Vagina (tissue), 2 donors: ENCODE data around the gene C1orf116. TPM values are rescaled to one million over a fixed set of nuclear protein-coding genes. Genes with fewer than 3 reads are reported as not detected.

Experiments used
- DNase-seq, 2 donors: peaks; one replicate each; pipeline ENCODE4 v3.0.0-alpha.2; 2017; ENCODE audit errors: extremely low spot score in 2 of 2
- H3K27ac ChIP-seq: fragments of 200-600 bp; sonication (generic); one replicate; pipeline ENCODE4 v1.5.1; 2019
- H3K27me3 ChIP-seq: fragments of 200-600 bp; sonication (generic); one replicate; pipeline ENCODE4 v1.5.1; 2019
- H3K36me3 ChIP-seq, 2 donors: fragments of 200-600 bp; sonication (generic); one replicate each; pipeline ENCODE4 v1.5.1; 2017 to 2019
- H3K4me1 ChIP-seq: fragments of 200-600 bp; sonication (generic); one replicate; pipeline ENCODE4 v1.5.1; 2019
- H3K4me3 ChIP-seq, 2 donors: fragments of 200-600 bp; sonication (generic); 1 replicate in 1 of 2; 2 replicates in 1 of 2; pipeline ENCODE4 v1.5.1; 2016 to 2019
- H3K9me3 ChIP-seq: fragments of 200-600 bp; sonication (generic); one replicate; pipeline ENCODE4 v1.5.1; 2019
- CTCF ChIP-seq, 3 experiments: fragments of 450-650 bp in 2 of 3; fragments of 200-600 bp in 1 of 3; sonication (generic) in 1 of 3; IDR thresholded peaks; one replicate each; pipeline ENCODE4 v1.5.1; 2017 to 2019; ENCODE audit warnings: antibody characterized with exemption in 3 of 3, mild to moderate bottlenecking in 2 of 3, moderate library complexity in 2 of 3
- POLR2A ChIP-seq, 2 donors: fragments of 450-650 bp; IDR thresholded peaks; one replicate each; pipeline ENCODE4 v1.6.1; 2017; ENCODE audit warnings: antibody characterized with exemption in 2 of 2, mild to moderate bottlenecking in 2 of 2, moderate library complexity in 2 of 2
- POLR2AphosphoS5 ChIP-seq, 2 donors: sonication (generic); formaldehyde crosslinking; IDR thresholded peaks; one replicate each; pipeline ENCODE4 v1.9.0; 2017; ENCODE audit warnings: antibody characterized with exemption in 2 of 2, mild to moderate bottlenecking in 2 of 2, low read depth in 1 of 2; ENCODE audit not compliant: insufficient read depth in 1 of 2
- intact Hi-C: fragments of 100-400 bp; cut with DNase I; formaldehyde crosslinking; loops from one replicate; pipeline ENCODE4 v1.15.1; 2023
- total RNA-seq: library from RNA; depleted of rRNA; stranded (reverse); fragments of >200 nt; gene quantifications from one replicate; pipeline ENCODE4 v1.2.3, GENCODE V29; 2016

The C1orf116 gene
- total RNA-seq, 1 donor from 2014 or later, result 11.8 TPM

- Histone ChIP-seq H3K27me3 (no peaks in the 10 kb centered on the region), H3K27ac (peak overlapping the region; percentile 61), H3K4me1 (peaks cover 40% of the 10 kb centered on the region), H3K4me3 (no peak overlapping the region), H3K9me3 (no peaks in the 10 kb centered on the region), H3K36me3 (no peaks in the 10 kb centered on the region)
- no peak for DNase-seq
- intact Hi-C loops, result no loop called here
- TF ChIP-seq POLR2AphosphoS5 (IDR thresholded peaks at IDR 0.05; ENCODE audit: insufficient read depth in 1 of 2, low read depth in 1 of 2) (no peak), POLR2A (IDR thresholded peaks at IDR 0.05) (no peak), CTCF (IDR thresholded peaks at IDR 0.05) (no peak)
These were observed 11.3 kb downstream of the C1orf116 start for GRCh38 chr1:207021139-207021861.

- intact Hi-C loops, result no loop called here
- TF ChIP-seq POLR2AphosphoS5 (IDR thresholded peaks at IDR 0.05; ENCODE audit: insufficient read depth in 1 of 2, low read depth in 1 of 2) (no peak), POLR2A (IDR thresholded peaks at IDR 0.05) (no peak), CTCF (IDR thresholded peaks at IDR 0.05) (no peak)
- no peak overlapping the region for H3K4me3 ChIP-seq
- H3K36me3 ChIP-seq, result no peaks in the 10 kb centered on the region
- no peak for DNase-seq
- H3K4me1 ChIP-seq, result peaks cover 34% of the 10 kb centered on the region
- no peaks in the 10 kb centered on the region for H3K9me3 ChIP-seq
- peak overlapping the region; percentile 61 for H3K27ac ChIP-seq
- H3K27me3 ChIP-seq, result no peaks in the 10 kb centered on the region
These were observed 11.8 kb downstream of the C1orf116 start for GRCh38 chr1:207020709-207021107.

- H3K27me3 ChIP-seq, result no peaks in the 10 kb centered on the region
- no peak overlapping the region for H3K4me3 ChIP-seq
- TF ChIP-seq CTCF (IDR thresholded peaks at IDR 0.05), result no peak
- no peak for TF ChIP-seq POLR2AphosphoS5 (IDR thresholded peaks at IDR 0.05; ENCODE audit: insufficient read depth in 1 of 2, low read depth in 1 of 2)
- TF ChIP-seq POLR2A (IDR thresholded peaks at IDR 0.05), result no peak
- H3K9me3 ChIP-seq, result no peaks in the 10 kb centered on the region
- DNase-seq, result no peak
- H3K27ac ChIP-seq, result peak overlapping the region; percentile 61
- intact Hi-C loops, result no loop called here
- H3K4me1 ChIP-seq, result peaks cover 29% of the 10 kb centered on the region
- H3K36me3 ChIP-seq, result no peaks in the 10 kb centered on the region
These were observed 12.4 kb downstream of the C1orf116 start for GRCh38 chr1:207020065-207020708.

- intact Hi-C loops, result no loop called here
- Histone ChIP-seq H3K4me1 (peaks cover 23% of the 10 kb centered on the region), H3K27me3 (no peaks in the 10 kb centered on the region), H3K36me3 (no peaks in the 10 kb centered on the region), H3K4me3 (no peak overlapping the region), H3K27ac (peak overlapping the region; percentile 40), H3K9me3 (no peaks in the 10 kb centered on the region)
- TF ChIP-seq POLR2AphosphoS5 (IDR thresholded peaks at IDR 0.05; ENCODE audit: insufficient read depth in 1 of 2, low read depth in 1 of 2) (no peak), POLR2A (IDR thresholded peaks at IDR 0.05) (no peak), CTCF (IDR thresholded peaks at IDR 0.05) (no peak)
- no peak for DNase-seq
These were observed 12.9 kb downstream of the C1orf116 start for GRCh38 chr1:207019661-207020060.

- TF ChIP-seq POLR2AphosphoS5 (IDR thresholded peaks at IDR 0.05; ENCODE audit: insufficient read depth in 1 of 2, low read depth in 1 of 2) (no peak), CTCF (IDR thresholded peaks at IDR 0.05) (no peak), POLR2A (IDR thresholded peaks at IDR 0.05) (no peak)
- H3K4me1 ChIP-seq, result peaks cover 18% of the 10 kb centered on the region
- no peaks in the 10 kb centered on the region for H3K36me3 ChIP-seq
- peak overlapping the region; percentile 40 for H3K27ac ChIP-seq
- intact Hi-C loops, result no loop called here
- no peak overlapping the region for H3K4me3 ChIP-seq
- DNase-seq, result no peak
- H3K9me3 ChIP-seq, result no peaks in the 10 kb centered on the region
- H3K27me3 ChIP-seq, result no peaks in the 10 kb centered on the region
These were observed 13.4 kb downstream of the C1orf116 start for GRCh38 chr1:207019161-207019560.
